Keratinocyte (primary cell): ENCODE data around the gene TRIM59. TPM values are rescaled to one million over a fixed set of nuclear protein-coding genes. Genes with fewer than 3 reads are reported as not detected.

Experiments
- DNase-seq: peaks from one replicate; pipeline ENCODE4 v3.0.0-alpha.2; 2011; ENCODE audit warnings: low read depth, missing footprints, low spot score
- FAIRE-seq: peaks from 2 replicates; lab custom pipeline; 2011; peaks lifted over from hg19 to GRCh38; lab: Jason Lieb, UNC
- H2AFZ ChIP-seq: 2 replicates; pipeline ENCODE4 v1.6.0; 2012; ENCODE audit warnings: low read length, control low read depth, inconsistent platforms; ENCODE audit not compliant: control insufficient read depth
- H3K27ac ChIP-seq: 2 replicates; pipeline ENCODE4 v1.5.1; 2011; ENCODE audit warnings: low read length; ENCODE audit not compliant: control insufficient read depth, insufficient read depth
- H3K27me3 ChIP-seq: 3 replicates; pipeline ENCODE4 v1.6.0; 2011; ENCODE audit warnings: low read length; ENCODE audit not compliant: control insufficient read depth, insufficient read depth; ENCODE audit errors: extremely low read depth
- H3K36me3 ChIP-seq, 2 experiments: 2 replicates in 1 of 2; 3 replicates in 1 of 2; pipeline ENCODE4 v1.5.1; 2011; ENCODE audit warnings: low read length in 2 of 2, mild to moderate bottlenecking in 1 of 2; ENCODE audit not compliant: control insufficient read depth in 2 of 2, insufficient read depth in 2 of 2; ENCODE audit errors: extremely low read depth in 1 of 2
- H3K4me1 ChIP-seq: 3 replicates; pipeline ENCODE4 v1.5.1; 2011; ENCODE audit warnings: low read length; ENCODE audit not compliant: control insufficient read depth, insufficient read depth; ENCODE audit errors: extremely low read depth
- H3K4me2 ChIP-seq: 3 replicates; pipeline ENCODE4 v1.6.0; 2011; ENCODE audit warnings: low read depth, low read length; ENCODE audit not compliant: control insufficient read depth, insufficient read depth; ENCODE audit errors: extremely low read depth
- H3K4me3 ChIP-seq, 3 experiments: fragments of 200-600 bp in 1 of 3; sonication (generic) in 1 of 3; 2 replicates in 2 of 3; 3 replicates in 1 of 3; pipeline ENCODE4 v1.5.1; 2011 to 2016; ENCODE audit warnings: low read length in 3 of 3, mild to moderate bottlenecking in 3 of 3, control low read depth in 2 of 3, inconsistent platforms in 1 of 3, low read depth in 1 of 3, mixed read lengths in 1 of 3, mixed run types in 1 of 3, moderate library complexity in 1 of 3; ENCODE audit not compliant: control insufficient read depth in 2 of 3, insufficient read depth in 2 of 3; ENCODE audit errors: extremely low read depth in 1 of 3
- H3K79me2 ChIP-seq: 2 replicates; pipeline ENCODE4 v1.6.0; 2012; ENCODE audit warnings: low read length; ENCODE audit not compliant: control insufficient read depth, insufficient read depth
- H3K9ac ChIP-seq: 3 replicates; pipeline ENCODE4 v1.6.0; 2011; ENCODE audit warnings: low read length; ENCODE audit not compliant: control insufficient read depth, insufficient read depth; ENCODE audit errors: extremely low read depth
- H3K9me1 ChIP-seq: 3 replicates; pipeline ENCODE4 v1.6.0; 2011; ENCODE audit warnings: low read length; ENCODE audit not compliant: control insufficient read depth, insufficient read depth; ENCODE audit errors: extremely low read depth
- H3K9me3 ChIP-seq: 2 replicates; pipeline ENCODE4 v1.5.1; 2012; ENCODE audit warnings: low read depth, low read length; ENCODE audit not compliant: control insufficient read depth
- H4K20me1 ChIP-seq: 3 replicates; pipeline ENCODE4 v1.6.0; 2011; ENCODE audit warnings: low read length; ENCODE audit not compliant: control insufficient read depth, insufficient read depth; ENCODE audit errors: extremely low read depth
- CTCF ChIP-seq, 3 experiments: IDR thresholded peaks in 1 of 3; conservative IDR thresholded peaks in 1 of 3; optimal IDR thresholded peaks in 1 of 3; 2 replicates in 2 of 3; 3 replicates in 1 of 3; pipeline versions ENCODE3 to v1.5.1; 2011; ENCODE audit warnings: low read length in 3 of 3, mild to moderate bottlenecking in 3 of 3, moderate library complexity in 2 of 3, control low read depth in 1 of 3, inconsistent platforms in 1 of 3; ENCODE audit not compliant: insufficient read depth in 2 of 3; ENCODE audit errors: extremely low read depth in 1 of 3
- EZH2 ChIP-seq: IDR thresholded peaks from one replicate; pipeline ENCODE4 v1.6.1; 2012; ENCODE audit warnings: inconsistent platforms, mild to moderate bottlenecking, low read length, moderate library complexity
- dilution Hi-C: fragments of 300-500 bp; cut with MboI; formaldehyde crosslinking; loops from one replicate; pipeline ENCODE4 v1.7.0; 2020; ENCODE audit warnings: low sequenced_read_pairs; ENCODE audit not compliant: extremely low pct_ligation_motif_present
- polyA plus RNA-seq, 5 experiments: library from polyadenylated mRNA; depleted of rRNA in 3 of 5; stranded (reverse) in 3 of 5; stranded (forward) in 1 of 5; unstranded in 1 of 5; fragments of >200 nt; gene quantifications; 1 replicate in 1 of 5; 2 replicates in 3 of 5; 3 replicates in 1 of 5; pipeline versions ENCODE4 v1.2.1 to v1.2.3, GENCODE V29; 2011 to 2012; ENCODE audit warnings: missing spikeins in 2 of 5, low read depth in 1 of 5, low replicate concordance in 1 of 5

Gene TRIM59
- polyA plus RNA-seq, 1 donor (not counting 4 experiments of a cell fraction or from before 2014, with no cell fraction given) = 8.0 TPM

GRCh38 chr3:160435095-160435494 is 14.5 kb downstream of the TRIM59 start:
- no peaks in the 10 kb centered on the region for H3K4me1 ChIP-seq
- no peak overlapping the region for H3K4me3 ChIP-seq
- no peak overlapping the region for H3K9ac ChIP-seq
- no peaks in the 10 kb centered on the region for H4K20me1 ChIP-seq
- no peak overlapping the region for H2AFZ ChIP-seq
- H3K27ac ChIP-seq = no peak overlapping the region
- no peaks in the 10 kb centered on the region for H3K9me3 ChIP-seq
- H3K36me3 ChIP-seq = peaks cover 5 to 17% of the 10 kb centered on the region in 2 experiments
- no peak overlapping the region for H3K4me2 ChIP-seq
- H3K27me3 ChIP-seq = no peaks in the 10 kb centered on the region
- H3K79me2 ChIP-seq = peaks cover 36% of the 10 kb centered on the region
- dilution Hi-C loops = no loop called here
- DNase-seq (no peak), FAIRE-seq (no peak)
- H3K9me1 ChIP-seq = no peaks in the 10 kb centered on the region
- no peak for TF ChIP-seq EZH2
- TF ChIP-seq CTCF (optimal IDR thresholded peaks at IDR 0.05 in 1 of 3, IDR thresholded peaks at IDR 0.05 in 1 of 3, conservative IDR thresholded peaks at IDR 0.05 in 1 of 3; ENCODE audit: extremely low read depth in 1 of 3, insufficient read depth in 2 of 3, low read length in 3 of 3) = no peak

GRCh38 chr3:160434071-160434470 is 15.5 kb downstream of the TRIM59 start:
- dilution Hi-C loops = no loop called here
- peaks cover 7 to 17% of the 10 kb centered on the region in 2 experiments for H3K36me3 ChIP-seq
- no peak for DNase-seq

More at GRCh38 chr3:160434071-160434470, 15.5 kb downstream of the TRIM59 start:
- Histone ChIP-seq H3K27me3 (no peaks in the 10 kb centered on the region), H2AFZ (no peak overlapping the region), H3K4me2 (no peak overlapping the region), H3K27ac (no peak overlapping the region), H4K20me1 (no peaks in the 10 kb centered on the region), H3K79me2 (peaks cover 33% of the 10 kb centered on the region), H3K9ac (no peak overlapping the region), H3K4me3 (no peak overlapping the region), H3K9me1 (no peaks in the 10 kb centered on the region), H3K4me1 (no peaks in the 10 kb centered on the region), H3K9me3 (no peaks in the 10 kb centered on the region)
- no peak for FAIRE-seq
- TF ChIP-seq EZH2 (no peak), CTCF (optimal IDR thresholded peaks at IDR 0.05 in 1 of 3, IDR thresholded peaks at IDR 0.05 in 1 of 3, conservative IDR thresholded peaks at IDR 0.05 in 1 of 3; ENCODE audit: extremely low read depth in 1 of 3, insufficient read depth in 2 of 3, low read length in 3 of 3) (no peak)
